ENCODE measurements around the gene CETN3.

Gene CETN3

DNA sequence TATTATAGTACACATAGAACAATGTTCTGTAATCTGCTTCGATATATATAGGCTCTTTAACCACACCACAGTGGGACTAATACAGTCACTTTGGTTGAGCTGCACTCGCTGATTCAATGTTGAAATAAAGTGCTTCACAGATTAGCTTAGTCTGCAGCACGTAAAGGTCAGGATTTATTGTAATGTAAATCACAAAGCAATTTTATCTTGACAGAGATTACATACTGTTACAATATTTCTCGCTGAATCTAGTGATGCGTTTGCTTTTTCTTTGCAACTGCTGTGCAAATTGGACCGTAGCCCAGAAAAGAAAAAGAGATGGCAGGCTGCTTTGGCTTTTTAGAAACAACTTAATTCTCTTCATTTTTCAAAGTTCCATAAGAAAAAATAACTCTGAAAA, 52.9 kb downstream of the CETN3 start:
- no peak for TF ChIP-seq CTCF (IDR thresholded peaks at IDR 0.05; ENCODE audit: control insufficient read depth, insufficient read depth, low read depth, low read length, missing control alignments)
- no peak overlapping the region for H3K4me3 ChIP-seq (ENCODE audit: control insufficient read depth, low read depth, low read length)
- no peak for DNase-seq (ENCODE audit: low read depth)

DNA sequence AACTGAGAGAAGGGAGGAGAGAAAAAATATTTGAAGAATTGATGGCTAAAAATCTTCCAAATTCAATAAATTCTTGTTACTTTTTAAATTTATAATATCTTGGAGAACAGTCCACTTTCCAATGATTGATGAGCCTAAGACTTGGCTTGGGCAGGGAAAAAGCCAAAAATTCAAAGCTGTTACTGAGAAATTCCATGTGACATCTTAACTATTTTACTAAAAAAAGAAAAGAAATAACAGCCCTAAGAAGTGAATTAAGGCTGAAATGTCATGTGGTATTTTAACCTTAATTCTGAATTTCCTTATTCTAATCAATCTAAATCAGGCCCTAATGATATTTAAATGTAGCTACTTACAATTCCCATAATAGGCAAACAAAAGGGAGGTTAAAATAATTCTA, 53.4 kb downstream of the CETN3 start:
- no peak for TF ChIP-seq CTCF (IDR thresholded peaks at IDR 0.05; ENCODE audit: control insufficient read depth, insufficient read depth, low read depth, low read length, missing control alignments)
- no peak for DNase-seq (ENCODE audit: low read depth)
- H3K4me3 ChIP-seq (ENCODE audit: control insufficient read depth, low read depth, low read length), result no peak overlapping the region

DNA sequence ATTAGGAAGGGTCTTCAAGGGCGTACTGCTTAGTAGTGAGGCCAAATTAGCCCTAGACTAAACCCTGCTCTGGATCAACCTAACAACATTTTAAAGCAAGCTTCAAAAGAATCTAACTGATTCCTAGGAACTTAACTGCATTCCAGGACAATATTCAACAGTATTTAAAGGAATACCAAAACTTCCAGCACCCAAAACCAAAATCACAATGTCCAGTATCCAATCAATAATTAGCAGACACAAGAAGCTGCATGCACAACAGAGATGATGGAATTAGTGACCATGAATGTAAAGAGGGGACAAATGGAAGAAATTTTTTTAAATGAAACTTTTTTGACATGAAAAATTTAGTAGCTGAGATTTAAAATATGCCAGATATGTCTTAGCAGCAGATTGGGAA, 53.9 kb downstream of the CETN3 start:
- no peak for TF ChIP-seq CTCF (IDR thresholded peaks at IDR 0.05; ENCODE audit: control insufficient read depth, insufficient read depth, low read depth, low read length, missing control alignments)
- no peak overlapping the region for H3K4me3 ChIP-seq (ENCODE audit: control insufficient read depth, low read depth, low read length)
- DNase-seq (ENCODE audit: low read depth), result no peak

GRCh38 chr5:90353254-90353653, 56.3 kb downstream of the CETN3 start:
- H3K4me3 ChIP-seq (ENCODE audit: control insufficient read depth, low read depth, low read length), result no peak overlapping the region
- no peak for TF ChIP-seq CTCF (IDR thresholded peaks at IDR 0.05; ENCODE audit: control insufficient read depth, insufficient read depth, low read depth, low read length, missing control alignments)
- DNase-seq (ENCODE audit: low read depth), result no peak

GRCh38 chr5:90351101-90351500, 58.5 kb downstream of the CETN3 start:
- no peak overlapping the region for H3K4me3 ChIP-seq (ENCODE audit: control insufficient read depth, low read depth, low read length)
- TF ChIP-seq CTCF (IDR thresholded peaks at IDR 0.05; ENCODE audit: control insufficient read depth, insufficient read depth, low read depth, low read length, missing control alignments), result no peak

DNA sequence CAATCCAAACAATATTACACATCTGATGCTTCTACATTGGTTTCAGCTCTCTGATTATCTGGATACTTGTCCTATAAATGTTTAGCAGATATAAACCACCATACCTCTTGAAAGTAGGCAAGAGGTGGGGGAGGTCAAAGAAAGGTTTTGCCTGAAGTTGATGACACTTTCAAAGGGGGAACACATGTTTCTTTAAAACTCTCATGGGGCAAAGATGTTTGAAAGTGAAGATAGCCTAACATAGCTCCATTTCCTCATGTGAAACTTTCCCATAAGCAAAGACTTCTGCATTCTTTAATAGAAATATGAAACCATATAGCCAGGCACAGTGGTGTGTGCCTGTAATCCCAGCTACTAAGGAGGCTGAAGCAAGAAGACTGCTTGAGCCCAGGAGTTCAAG, 62.1 kb downstream of the CETN3 start:
- TF ChIP-seq CTCF (IDR thresholded peaks at IDR 0.05; ENCODE audit: control insufficient read depth, insufficient read depth, low read depth, low read length, missing control alignments), result no peak
- H3K4me3 ChIP-seq (ENCODE audit: control insufficient read depth, low read depth, low read length), result no peak overlapping the region
- DNase-seq (ENCODE audit: low read depth), result no peak

More at GRCh38 chr5:90351101-90351500, 58.5 kb downstream of the CETN3 start:
- DNase-seq (ENCODE audit: low read depth), result no peak

- DNase-seq (ENCODE audit: low read depth), result no peak
- no peak for TF ChIP-seq CTCF (IDR thresholded peaks at IDR 0.05; ENCODE audit: control insufficient read depth, insufficient read depth, low read depth, low read length, missing control alignments)
- no peak overlapping the region for H3K4me3 ChIP-seq (ENCODE audit: control insufficient read depth, low read depth, low read length)
Measured at GRCh38 chr5:90345684-90346083, 63.9 kb downstream of the CETN3 start.

Data from AG09309 (cell line).